ENCODE results near the gene ERP29. TPM values are rescaled to one million over a fixed set of nuclear protein-coding genes. Genes with fewer than 3 reads are reported as not detected.
A peak's percentile ranks its signal among the peaks of the same experiment; 100 is the strongest.

The ERP29 gene
- total RNA-seq, 2 experiments from 2014 or later, result 82.9 to 83.7 TPM

DNA sequence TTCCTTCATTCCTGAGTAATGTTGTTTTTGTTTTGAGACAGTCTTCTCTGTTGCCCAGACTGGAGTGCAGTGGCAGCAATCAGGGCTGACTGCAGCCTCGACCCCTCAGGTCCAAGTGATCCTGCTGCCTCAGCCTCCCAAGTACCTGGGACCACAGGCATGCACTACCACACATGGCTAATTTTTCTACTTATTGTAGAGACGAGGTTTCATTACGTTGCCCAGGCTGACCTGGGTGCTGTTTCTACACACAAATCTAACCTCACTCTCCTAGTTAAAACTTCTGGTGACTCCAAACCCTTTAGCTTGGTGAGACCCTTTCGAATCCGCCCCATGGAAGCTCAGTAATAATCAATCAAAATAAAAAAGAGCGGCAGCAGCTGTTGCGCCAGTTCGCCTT lies 1.5 kb upstream of the ERP29 start:
- Mint-ChIP-seq H3K4me3 (peak overlapping the region; percentile 98), H3K4me1 (ENCODE audit: low read depth) (peaks cover 40% of the 10 kb centered on the region), H3K27ac (peak overlapping the region; percentile 98), H3K9me3 (no peaks in the 10 kb centered on the region), H3K27me3 (no peaks in the 10 kb centered on the region), H3K36me3 (ENCODE audit: low read depth) (peaks cover 41% of the 10 kb centered on the region)
- ATAC-seq (no peak), DNase-seq (no peak)
- ChIA-PET CTCF (interaction anchor here (0.7 to 1.5 kb wide), 4 partner anchors 63 to 277 kb away, joined by 3 to 4 read pairs (median 3); no protein-coding TSS in a partner anchor), POLR2A (interaction anchor here (0.5 to 4.4 kb wide), 13 partner anchors 9 to 570 kb away, joined by 3 to 32 read pairs (median 5); partner anchors contain the start of genes MAPKAPK5 and PTPN11)
- intact Hi-C loops (cut with micrococcal nuclease), result loop anchor here (5.0 kb wide), 1 partner anchor 64 kb away; no protein-coding TSS in a partner anchor
- TF ChIP-seq, protein P1, sequence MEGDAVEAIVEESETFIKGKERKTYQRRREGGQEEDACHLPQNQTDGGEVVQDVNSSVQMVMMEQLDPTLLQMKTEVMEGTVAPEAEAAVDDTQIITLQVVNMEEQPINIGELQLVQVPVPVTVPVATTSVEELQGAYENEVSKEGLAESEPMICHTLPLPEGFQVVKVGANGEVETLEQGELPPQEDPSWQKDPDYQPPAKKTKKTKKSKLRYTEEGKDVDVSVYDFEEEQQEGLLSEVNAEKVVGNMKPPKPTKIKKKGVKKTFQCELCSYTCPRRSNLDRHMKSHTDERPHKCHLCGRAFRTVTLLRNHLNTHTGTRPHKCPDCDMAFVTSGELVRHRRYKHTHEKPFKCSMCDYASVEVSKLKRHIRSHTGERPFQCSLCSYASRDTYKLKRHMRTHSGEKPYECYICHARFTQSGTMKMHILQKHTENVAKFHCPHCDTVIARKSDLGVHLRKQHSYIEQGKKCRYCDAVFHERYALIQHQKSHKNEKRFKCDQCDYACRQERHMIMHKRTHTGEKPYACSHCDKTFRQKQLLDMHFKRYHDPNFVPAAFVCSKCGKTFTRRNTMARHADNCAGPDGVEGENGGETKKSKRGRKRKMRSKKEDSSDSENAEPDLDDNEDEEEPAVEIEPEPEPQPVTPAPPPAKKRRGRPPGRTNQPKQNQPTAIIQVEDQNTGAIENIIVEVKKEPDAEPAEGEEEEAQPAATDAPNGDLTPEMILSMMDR (IDR thresholded peaks at IDR 0.05), result no peak

DNA sequence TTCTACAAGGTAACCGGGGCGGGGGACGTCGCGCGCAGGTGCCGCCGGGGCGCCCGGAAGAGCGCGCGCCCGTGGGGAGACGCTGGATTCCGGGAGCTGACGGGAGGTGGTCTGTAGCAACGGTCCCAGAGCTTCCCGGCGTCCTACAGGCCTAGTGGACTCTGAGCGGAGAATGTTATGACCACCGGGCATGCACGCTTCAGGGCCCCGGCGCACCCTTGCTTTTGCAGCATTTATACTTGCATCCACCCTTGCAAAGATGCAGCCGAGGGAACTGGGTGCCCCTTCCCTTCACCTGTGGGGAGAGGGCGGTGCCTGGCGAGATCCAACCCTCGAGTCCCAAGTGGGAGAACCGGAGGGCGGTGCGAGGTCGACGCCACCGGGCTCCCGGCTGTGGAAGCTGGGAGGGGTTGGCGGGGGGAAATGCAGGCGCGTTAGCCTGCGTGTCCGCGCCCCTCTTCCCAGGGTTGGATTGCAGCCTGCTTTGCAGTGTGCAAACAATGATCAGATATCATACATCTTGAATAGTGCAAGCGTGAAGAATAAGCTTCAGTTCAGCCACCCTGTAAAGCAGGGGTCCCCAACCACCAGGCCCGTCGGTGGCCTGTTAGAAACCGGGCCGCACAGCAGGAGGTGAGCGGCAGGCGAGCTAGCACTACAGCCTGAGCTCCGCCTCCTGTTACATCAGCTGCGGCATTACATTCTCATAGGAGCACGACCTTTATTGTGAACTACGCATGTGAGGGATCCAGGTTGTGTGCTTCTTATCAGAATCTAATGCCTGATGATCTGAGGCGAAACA lies 576 bp downstream of the ERP29 start:
- Mint-ChIP-seq H3K4me3 (peak overlapping the region; percentile 98), H3K36me3 (ENCODE audit: low read depth) (peaks cover 55% of the 10 kb centered on the region), H3K9me3 (no peaks in the 10 kb centered on the region), H3K27ac (peak overlapping the region; percentile 98), H3K27me3 (no peaks in the 10 kb centered on the region), H3K4me1 (ENCODE audit: low read depth) (peaks cover 53% of the 10 kb centered on the region)
- DNase-seq, result peak; percentile 86
- ChIA-PET CTCF (interaction anchor here (0.8 to 3.5 kb wide), 13 partner anchors 9 to 373 kb away, joined by 3 to 31 read pairs (median 5); no protein-coding TSS in a partner anchor), POLR2A (interaction anchor here (0.6 to 4.4 kb wide), 29 partner anchors 10 to 370 kb away, joined by 3 to 32 read pairs (median 4); partner anchors contain the start of genes MAPKAPK5, NAA25 and TRAFD1)
- intact Hi-C loops (cut with micrococcal nuclease), result loop anchor here (5.0 kb wide), 1 partner anchor 67 kb away; no protein-coding TSS in a partner anchor
- TF ChIP-seq, protein P1 (IDR thresholded peaks at IDR 0.05), result peak; percentile 39
- peak; percentile 48 for ATAC-seq

DNA sequence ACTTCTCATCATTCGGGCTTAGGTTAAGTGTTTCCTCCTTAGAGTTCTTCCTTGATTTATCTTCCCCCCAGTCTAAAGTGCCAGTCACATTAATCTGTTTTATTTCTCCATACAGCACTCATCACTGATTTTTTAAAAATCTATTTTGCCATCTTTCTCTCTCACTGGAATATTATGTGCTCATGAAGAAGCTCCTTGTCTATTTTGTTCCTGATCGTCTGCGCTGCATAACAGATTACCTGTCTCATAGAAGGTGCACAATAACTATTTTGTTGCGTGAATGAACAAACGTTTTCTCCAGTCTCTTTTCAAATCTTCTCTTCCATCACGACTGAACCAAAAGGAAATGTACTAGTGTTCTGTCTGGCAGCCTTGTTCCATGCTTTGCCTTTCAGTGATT lies 2.7 kb downstream of the ERP29 start:
- TF ChIP-seq, protein P1 (IDR thresholded peaks at IDR 0.05), result no peak
- H3K36me3 Mint-ChIP-seq (ENCODE audit: low read depth), result peaks cover 57% of the 10 kb centered on the region
- ATAC-seq, result no peak
- peak overlapping the region; percentile 22 for H3K4me3 Mint-ChIP-seq
- intact Hi-C loops (cut with micrococcal nuclease), result no loop called here
- ChIA-PET CTCF (interaction anchor here (0.8 to 3.5 kb wide), 3 partner anchors 9 to 371 kb away, joined by 3 to 31 read pairs (median 4); no protein-coding TSS in a partner anchor), POLR2A (interaction anchor here (0.9 kb wide), 1 partner anchor 60 kb away, joined by 3 read pairs; no protein-coding TSS in a partner anchor)
- no peak for DNase-seq
- H3K4me1 Mint-ChIP-seq (ENCODE audit: low read depth), result peaks cover 58% of the 10 kb centered on the region
- H3K9me3 Mint-ChIP-seq, result no peaks in the 10 kb centered on the region
- H3K27ac Mint-ChIP-seq, result peak overlapping the region; percentile 72
- no peaks in the 10 kb centered on the region for H3K27me3 Mint-ChIP-seq

DNA sequence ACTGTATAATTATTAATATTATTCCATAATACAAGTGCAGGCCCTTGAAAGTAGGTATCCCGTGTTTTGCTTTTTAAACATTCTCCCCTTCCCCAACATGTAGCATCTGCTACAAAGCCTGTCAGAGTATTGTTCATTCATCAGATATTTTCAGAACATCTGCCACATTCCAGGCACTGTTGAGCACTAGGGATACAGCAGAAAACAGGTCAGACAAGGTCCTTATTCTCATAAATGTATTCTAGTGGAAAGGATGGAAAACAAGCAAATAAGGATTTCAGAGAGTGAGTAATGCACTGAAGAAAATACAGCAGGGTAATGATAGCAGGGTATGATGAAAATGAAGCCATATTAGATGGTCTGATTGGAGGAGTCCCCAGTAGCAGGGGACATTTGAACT lies 3.8 kb downstream of the ERP29 start:
- Mint-ChIP-seq H3K36me3 (ENCODE audit: low read depth) (peaks cover 52% of the 10 kb centered on the region), H3K27me3 (no peaks in the 10 kb centered on the region), H3K27ac (peak overlapping the region; percentile 68), H3K4me1 (ENCODE audit: low read depth) (peaks cover 49% of the 10 kb centered on the region), H3K4me3 (no peak overlapping the region), H3K9me3 (no peaks in the 10 kb centered on the region)
- intact Hi-C loops (cut with micrococcal nuclease), result no loop called here
- no peak for DNase-seq
- ChIA-PET POLR2A (interaction anchor here (0.6 to 0.9 kb wide), 2 partner anchors 61 to 1755 kb away, joined by 3 to 4 read pairs; no protein-coding TSS in a partner anchor), CTCF (no interaction called here)
- TF ChIP-seq, protein P1 (IDR thresholded peaks at IDR 0.05), result no peak
- ATAC-seq, result no peak

Data from activated CD8-positive, alpha-beta T cell treated with anti-CD3 and anti-CD28 coated beads for 36 hours (primary cell).